DOHH2 (cell line): ENCODE data around the gene FAM184B.

ENCODE experiments used
- EZH2phosphoT487 ChIP-seq: fragments of 200-600 bp; sonication (generic); IDR thresholded peaks from 2 replicates; pipeline ENCODE4 v1.6.1; 2017; ENCODE audit warnings: borderline replicate concordance, mild to moderate bottlenecking, antibody characterized with exemption, low read length, moderate library complexity, mixed read lengths
- TF ChIP-seq, protein P1 (sequence below): fragments of 200-600 bp; sonication (generic); IDR thresholded peaks from one replicate; pipeline ENCODE4 v1.5.1; 2014; ENCODE audit warnings: antibody characterized with exemption, mild to moderate bottlenecking, low read depth, low read length; ENCODE audit not compliant: poor library complexity, severe bottlenecking

DNA sequence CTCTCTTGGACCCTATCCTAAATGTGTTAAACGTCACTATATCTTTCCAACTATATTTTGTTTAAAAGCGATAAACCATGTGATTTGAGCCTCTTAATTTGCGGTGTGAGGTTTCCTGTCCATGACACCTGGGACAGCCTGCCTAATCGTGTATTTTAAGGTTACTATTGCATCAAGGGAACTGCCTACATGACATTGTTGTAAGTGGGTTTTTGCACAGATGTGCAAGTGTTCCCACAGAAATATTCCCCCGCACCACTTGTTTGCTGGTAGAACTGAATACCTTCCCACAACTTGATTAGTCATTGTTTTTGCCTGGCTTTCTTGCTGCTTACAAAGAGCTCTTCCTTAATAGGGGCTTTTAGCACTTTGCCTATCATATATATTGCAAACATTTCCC lies 5.1 kb upstream of the FAM184B start:
- TF ChIP-seq, protein P1, sequence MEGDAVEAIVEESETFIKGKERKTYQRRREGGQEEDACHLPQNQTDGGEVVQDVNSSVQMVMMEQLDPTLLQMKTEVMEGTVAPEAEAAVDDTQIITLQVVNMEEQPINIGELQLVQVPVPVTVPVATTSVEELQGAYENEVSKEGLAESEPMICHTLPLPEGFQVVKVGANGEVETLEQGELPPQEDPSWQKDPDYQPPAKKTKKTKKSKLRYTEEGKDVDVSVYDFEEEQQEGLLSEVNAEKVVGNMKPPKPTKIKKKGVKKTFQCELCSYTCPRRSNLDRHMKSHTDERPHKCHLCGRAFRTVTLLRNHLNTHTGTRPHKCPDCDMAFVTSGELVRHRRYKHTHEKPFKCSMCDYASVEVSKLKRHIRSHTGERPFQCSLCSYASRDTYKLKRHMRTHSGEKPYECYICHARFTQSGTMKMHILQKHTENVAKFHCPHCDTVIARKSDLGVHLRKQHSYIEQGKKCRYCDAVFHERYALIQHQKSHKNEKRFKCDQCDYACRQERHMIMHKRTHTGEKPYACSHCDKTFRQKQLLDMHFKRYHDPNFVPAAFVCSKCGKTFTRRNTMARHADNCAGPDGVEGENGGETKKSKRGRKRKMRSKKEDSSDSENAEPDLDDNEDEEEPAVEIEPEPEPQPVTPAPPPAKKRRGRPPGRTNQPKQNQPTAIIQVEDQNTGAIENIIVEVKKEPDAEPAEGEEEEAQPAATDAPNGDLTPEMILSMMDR = no peak
- no peak for TF ChIP-seq EZH2phosphoT487
